Uterus (tissue), 4 donors: Measurements from ENCODE around the gene AACS. TPM values are rescaled to one million over a fixed set of nuclear protein-coding genes. Genes with fewer than 3 reads are reported as not detected.

Experiments used
- DNase-seq, 2 donors: peaks; one replicate each; pipeline ENCODE4 v3.0.0-alpha.2; 2019 to 2020
- H3K27ac ChIP-seq, 2 donors: fragments of 200-600 bp; sonication (generic); 1 replicate in 1 of 2; 2 replicates in 1 of 2; pipeline ENCODE4 v1.5.1; 2016 to 2018
- H3K27me3 ChIP-seq, 2 donors: fragments of 200-600 bp; sonication (generic); one replicate each; pipeline ENCODE4 v1.5.1; 2018 to 2019; ENCODE audit warnings: control low read depth in 1 of 2
- H3K36me3 ChIP-seq, 2 donors: fragments of 200-600 bp; sonication (generic); one replicate each; pipeline ENCODE4 v1.5.1; 2019; ENCODE audit warnings: control low read depth in 1 of 2
- H3K4me1 ChIP-seq, 2 donors: fragments of 200-600 bp; sonication (generic); one replicate each; pipeline ENCODE4 v1.5.1; 2018 to 2019; ENCODE audit warnings: control low read depth in 1 of 2
- H3K4me3 ChIP-seq, 2 donors: fragments of 200-600 bp; sonication (generic); 1 replicate in 1 of 2; 2 replicates in 1 of 2; pipeline ENCODE4 v1.5.1; 2018 to 2019; ENCODE audit warnings: mild to moderate bottlenecking in 1 of 2
- H3K9me3 ChIP-seq, 2 donors: fragments of 200-600 bp; sonication (generic); one replicate each; pipeline ENCODE4 v1.5.1; 2019; ENCODE audit warnings: control low read depth in 1 of 2
- POLR2A ChIP-seq, 2 donors: fragments of 450-650 bp; IDR thresholded peaks; one replicate each; pipeline ENCODE4 v1.6.1; 2016; ENCODE audit warnings: antibody characterized with exemption in 2 of 2, mild to moderate bottlenecking in 1 of 2, moderate library complexity in 1 of 2
- intact Hi-C: fragments of 100-400 bp; cut with DNase I; formaldehyde crosslinking; loops from one replicate; pipeline ENCODE4 v1.15.1; 2023; ENCODE audit warnings: low total_unique reads
- total RNA-seq, 4 donors: library from RNA; depleted of rRNA in 3 of 4; stranded (reverse); fragments of >200 nt in 3 of 4; gene quantifications; one replicate each; pipeline versions ENCODE4 v1.1.0 to v1.2.4, GENCODE V29; 2014 to 2023
- TF ChIP-seq, protein P1 (sequence below), 4 experiments: fragments of 200-600 bp in 2 of 4; fragments of 450-650 bp in 2 of 4; sonication (generic) in 2 of 4; IDR thresholded peaks; one replicate each; pipeline ENCODE4 v1.5.1; 2016 to 2019; ENCODE audit warnings: antibody characterized with exemption in 4 of 4, mild to moderate bottlenecking in 2 of 4, moderate library complexity in 1 of 4
- donor health status: DM: yes; HTN: yes; CAD: no.

Gene AACS
- total RNA-seq, 4 donors from 2014 or later, result 7.6 to 22.3 (median 20.0) TPM

GRCh38 chr12:125113263-125113662, 48.0 kb downstream of the AACS start:
- Histone ChIP-seq H3K4me1 (no peaks in the 10 kb centered on the region), H3K4me3 (no peak overlapping the region), H3K27me3 (no peaks in the 10 kb centered on the region), H3K9me3 (no peaks in the 10 kb centered on the region), H3K27ac (no peak overlapping the region), H3K36me3 (no peaks in the 10 kb centered on the region)
- TF ChIP-seq POLR2A (IDR thresholded peaks at IDR 0.05), result no peak
- TF ChIP-seq, protein P1, sequence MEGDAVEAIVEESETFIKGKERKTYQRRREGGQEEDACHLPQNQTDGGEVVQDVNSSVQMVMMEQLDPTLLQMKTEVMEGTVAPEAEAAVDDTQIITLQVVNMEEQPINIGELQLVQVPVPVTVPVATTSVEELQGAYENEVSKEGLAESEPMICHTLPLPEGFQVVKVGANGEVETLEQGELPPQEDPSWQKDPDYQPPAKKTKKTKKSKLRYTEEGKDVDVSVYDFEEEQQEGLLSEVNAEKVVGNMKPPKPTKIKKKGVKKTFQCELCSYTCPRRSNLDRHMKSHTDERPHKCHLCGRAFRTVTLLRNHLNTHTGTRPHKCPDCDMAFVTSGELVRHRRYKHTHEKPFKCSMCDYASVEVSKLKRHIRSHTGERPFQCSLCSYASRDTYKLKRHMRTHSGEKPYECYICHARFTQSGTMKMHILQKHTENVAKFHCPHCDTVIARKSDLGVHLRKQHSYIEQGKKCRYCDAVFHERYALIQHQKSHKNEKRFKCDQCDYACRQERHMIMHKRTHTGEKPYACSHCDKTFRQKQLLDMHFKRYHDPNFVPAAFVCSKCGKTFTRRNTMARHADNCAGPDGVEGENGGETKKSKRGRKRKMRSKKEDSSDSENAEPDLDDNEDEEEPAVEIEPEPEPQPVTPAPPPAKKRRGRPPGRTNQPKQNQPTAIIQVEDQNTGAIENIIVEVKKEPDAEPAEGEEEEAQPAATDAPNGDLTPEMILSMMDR (IDR thresholded peaks at IDR 0.05), result no peak
- intact Hi-C loops, result no loop called here
- DNase-seq, result no peak

- no peaks in the 10 kb centered on the region for H3K36me3 ChIP-seq
- no peak overlapping the region for H3K4me3 ChIP-seq
- H3K27me3 ChIP-seq, result no peaks in the 10 kb centered on the region
- H3K4me1 ChIP-seq, result no peaks in the 10 kb centered on the region
- no peaks in the 10 kb centered on the region for H3K9me3 ChIP-seq
- intact Hi-C loops, result no loop called here
- TF ChIP-seq, protein P1 (IDR thresholded peaks at IDR 0.05), result no peak
- no peak for TF ChIP-seq POLR2A (IDR thresholded peaks at IDR 0.05)
- no peak for DNase-seq
- H3K27ac ChIP-seq, result no peak overlapping the region
Observed at GRCh38 chr12:125113789-125114188, 48.6 kb downstream of the AACS start.

DNA sequence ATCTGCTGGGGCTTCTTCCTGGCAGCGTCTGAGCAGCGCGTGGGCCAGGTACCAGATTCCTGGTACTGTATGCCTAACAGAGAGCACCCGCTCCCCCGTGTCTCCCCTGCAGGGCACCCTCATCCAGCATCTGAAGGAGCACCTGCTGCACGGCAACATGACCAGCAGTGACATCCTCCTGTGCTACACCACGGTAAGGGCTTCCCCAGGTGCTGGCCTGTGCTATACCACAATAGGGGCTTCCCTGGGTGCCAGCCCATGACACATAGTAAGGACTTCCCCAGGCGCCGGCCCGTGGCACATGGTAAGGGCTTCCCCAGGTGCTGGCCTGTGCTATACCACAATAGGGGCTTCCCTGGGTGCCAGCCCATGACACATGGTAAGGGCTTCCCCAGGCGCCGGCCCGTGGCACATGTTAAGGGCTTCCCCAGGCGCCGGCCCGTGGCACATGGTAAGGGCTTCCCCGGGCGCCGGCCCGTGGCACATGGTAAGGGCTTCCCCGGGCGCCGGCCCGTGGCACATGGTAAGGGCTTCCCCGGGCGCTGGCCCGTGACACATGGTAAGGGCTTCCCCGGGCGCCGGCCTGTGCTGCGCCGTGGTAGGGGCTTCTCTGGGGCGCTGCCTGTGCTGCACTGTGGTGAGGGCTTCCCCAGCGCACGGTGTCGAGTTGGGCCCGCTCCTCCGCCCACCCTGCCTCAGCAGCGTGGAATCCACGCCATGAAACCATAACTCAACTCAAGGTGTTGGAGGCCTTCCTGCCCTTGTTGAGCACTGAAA, 49.3 kb downstream of the AACS start:
- TF ChIP-seq, protein P1 (IDR thresholded peaks at IDR 0.05), result no peak
- no peak for TF ChIP-seq POLR2A (IDR thresholded peaks at IDR 0.05)
- Histone ChIP-seq H3K27me3 (no peaks in the 10 kb centered on the region), H3K9me3 (no peaks in the 10 kb centered on the region), H3K27ac (no peak overlapping the region), H3K36me3 (no peaks in the 10 kb centered on the region), H3K4me3 (no peak overlapping the region), H3K4me1 (no peaks in the 10 kb centered on the region)
- intact Hi-C loops, result no loop called here
- DNase-seq, result no peak

GRCh38 chr12:125120566-125120965, 55.3 kb downstream of the AACS start:
- H3K27ac ChIP-seq, result no peak overlapping the region
- H3K9me3 ChIP-seq, result no peaks in the 10 kb centered on the region
- H3K4me1 ChIP-seq, result no peaks in the 10 kb centered on the region
- no peak for DNase-seq
- no peak overlapping the region for H3K4me3 ChIP-seq
- H3K27me3 ChIP-seq, result no peaks in the 10 kb centered on the region
- no peaks in the 10 kb centered on the region for H3K36me3 ChIP-seq
- intact Hi-C loops, result no loop called here
- TF ChIP-seq, protein P1 (IDR thresholded peaks at IDR 0.05), result no peak

DNA sequence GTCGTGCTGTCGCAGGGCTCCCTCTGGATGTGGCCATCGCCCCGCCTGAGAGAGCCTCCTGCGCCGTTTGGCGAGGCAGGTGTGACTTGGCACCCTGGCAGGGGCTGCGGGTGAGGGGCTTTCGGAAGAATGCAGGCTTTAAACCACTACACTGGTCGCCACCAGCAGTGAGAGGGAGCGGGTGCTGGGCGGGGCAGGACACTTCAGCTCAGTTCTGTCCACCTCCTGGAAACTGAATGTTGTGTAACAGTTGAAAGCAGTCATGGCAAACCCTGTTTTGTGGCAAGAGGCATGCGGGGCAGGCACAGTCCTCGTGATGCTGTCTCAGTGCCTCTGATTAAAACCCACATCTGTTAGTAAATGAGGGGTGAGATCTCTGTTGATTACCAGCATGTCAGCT, 55.9 kb downstream of the AACS start:
- no peaks in the 10 kb centered on the region for H3K27me3 ChIP-seq
- intact Hi-C loops, result no loop called here
- H3K36me3 ChIP-seq, result no peaks in the 10 kb centered on the region
- H3K9me3 ChIP-seq, result no peaks in the 10 kb centered on the region
- H3K4me3 ChIP-seq, result no peak overlapping the region
- TF ChIP-seq, protein P1 (IDR thresholded peaks at IDR 0.05), result no peak
- no peak for TF ChIP-seq POLR2A (IDR thresholded peaks at IDR 0.05)
- H3K27ac ChIP-seq, result no peak overlapping the region
- H3K4me1 ChIP-seq, result no peaks in the 10 kb centered on the region
- DNase-seq, result no peak
